ENCODE results near the gene ADAMTS13. TPM values are rescaled to one million over a fixed set of nuclear protein-coding genes. Genes with fewer than 3 reads are reported as not detected.

Gene ADAMTS13
- polyA plus RNA-seq, 1 donor from 2014 or later, result 0.35 TPM

DNA sequence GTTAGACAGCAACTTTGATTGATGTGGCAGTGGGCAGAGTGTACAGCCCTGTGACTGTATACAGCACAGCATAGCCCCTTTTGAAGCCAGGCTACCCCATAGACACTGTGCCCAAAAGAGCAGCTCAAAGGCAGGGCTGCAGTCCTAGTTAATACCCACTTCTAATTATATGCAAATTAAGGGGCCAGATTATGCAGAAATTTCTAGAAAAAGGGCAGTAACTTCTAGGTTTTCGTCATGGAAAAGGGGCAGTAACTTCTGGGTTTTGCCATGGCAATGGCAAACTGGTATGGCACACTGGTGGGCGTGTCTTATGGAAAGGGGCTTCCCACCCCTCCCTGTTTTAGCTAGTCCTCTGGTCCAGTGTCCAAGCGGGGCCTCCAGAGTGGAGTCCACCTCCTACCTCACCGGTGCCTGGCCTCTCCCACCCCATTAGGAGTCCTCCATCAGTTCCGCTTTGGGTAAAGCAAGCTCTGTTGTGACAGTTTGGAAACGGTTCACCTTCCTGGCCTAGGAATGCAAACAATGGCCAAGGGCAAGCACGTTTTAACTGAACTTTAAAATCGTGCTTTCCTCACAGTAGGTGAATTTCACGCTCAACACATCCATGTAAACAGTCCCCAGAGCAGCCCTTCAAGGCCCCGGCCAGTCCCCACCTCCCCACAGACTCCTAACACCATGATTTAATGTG is 5.6 kb downstream of the ADAMTS13 start:
- peak overlapping the region; percentile 68 to 85 (median 77) for H3K4me3 Mint-ChIP-seq
- H3K36me3 Mint-ChIP-seq, result no peaks in the 10 kb centered on the region
- no peak overlapping the region for H3K27ac Mint-ChIP-seq

DNA sequence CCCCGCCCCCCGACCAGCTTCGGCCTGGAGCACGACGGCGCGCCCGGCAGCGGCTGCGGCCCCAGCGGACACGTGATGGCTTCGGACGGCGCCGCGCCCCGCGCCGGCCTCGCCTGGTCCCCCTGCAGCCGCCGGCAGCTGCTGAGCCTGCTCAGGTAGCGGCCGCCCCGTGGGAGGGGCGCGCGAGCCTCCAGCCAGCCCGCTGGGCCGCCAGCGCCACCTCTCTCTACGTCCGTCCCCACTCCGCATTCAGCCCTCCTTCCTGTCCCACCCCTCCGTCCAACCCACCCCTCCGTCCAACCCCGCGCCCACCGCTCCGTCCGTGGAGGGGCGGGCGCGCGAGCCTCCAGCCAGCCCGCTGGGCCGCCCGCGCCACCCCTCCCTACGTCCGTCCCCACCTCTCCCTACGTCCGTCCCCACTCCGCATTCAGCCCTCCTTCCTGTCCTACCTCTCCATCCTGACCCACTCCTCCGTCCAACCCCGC is 6.5 kb downstream of the ADAMTS13 start:
- Mint-ChIP-seq H3K4me3 (peak overlapping the region in 3 of 4 donors; percentile 17 to 60 (median 30)), H3K27ac (no peak overlapping the region), H3K36me3 (no peaks in the 10 kb centered on the region), H3K9me3 (no peaks in the 10 kb centered on the region), H3K27me3 (peaks cover 4% of the 10 kb centered on the region), H3K4me1 (peaks cover 0 to 7% (median 6%) of the 10 kb centered on the region in 3 donors)

More for the DNA sequence above, 5.6 kb downstream of the ADAMTS13 start:
- Mint-ChIP-seq H3K27me3 (peaks cover 4% of the 10 kb centered on the region), H3K4me1 (peaks cover 2 to 7% (median 6%) of the 10 kb centered on the region in 3 donors), H3K9me3 (no peaks in the 10 kb centered on the region)

DNA sequence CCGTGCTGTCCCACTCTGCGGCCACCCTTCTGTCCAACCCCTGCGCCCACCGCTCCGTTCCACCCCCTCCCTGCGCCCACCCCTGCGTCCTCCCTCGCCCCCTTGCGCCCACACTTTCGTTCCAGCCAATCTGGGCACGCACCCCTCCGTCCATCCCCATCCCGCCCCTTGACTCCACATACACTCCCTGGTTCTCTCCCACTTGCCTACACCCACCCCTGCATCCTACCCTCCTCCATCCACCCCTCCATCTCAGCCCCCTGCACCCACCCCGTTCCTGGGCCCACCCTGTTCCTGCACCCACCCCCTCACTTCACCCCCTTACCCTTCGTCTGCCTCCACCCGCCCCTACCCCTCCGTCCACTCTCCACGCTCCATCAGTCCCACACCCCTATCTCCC is 7.0 kb downstream of the ADAMTS13 start:
- Mint-ChIP-seq H3K4me1 (peaks cover 0 to 7% (median 6%) of the 10 kb centered on the region in 3 donors), H3K27me3 (peaks cover 4% of the 10 kb centered on the region), H3K27ac (no peak overlapping the region), H3K9me3 (no peaks in the 10 kb centered on the region), H3K36me3 (no peaks in the 10 kb centered on the region), H3K4me3 (peak overlapping the region in 2 of 4 donors; percentile 72 to 77)

DNA sequence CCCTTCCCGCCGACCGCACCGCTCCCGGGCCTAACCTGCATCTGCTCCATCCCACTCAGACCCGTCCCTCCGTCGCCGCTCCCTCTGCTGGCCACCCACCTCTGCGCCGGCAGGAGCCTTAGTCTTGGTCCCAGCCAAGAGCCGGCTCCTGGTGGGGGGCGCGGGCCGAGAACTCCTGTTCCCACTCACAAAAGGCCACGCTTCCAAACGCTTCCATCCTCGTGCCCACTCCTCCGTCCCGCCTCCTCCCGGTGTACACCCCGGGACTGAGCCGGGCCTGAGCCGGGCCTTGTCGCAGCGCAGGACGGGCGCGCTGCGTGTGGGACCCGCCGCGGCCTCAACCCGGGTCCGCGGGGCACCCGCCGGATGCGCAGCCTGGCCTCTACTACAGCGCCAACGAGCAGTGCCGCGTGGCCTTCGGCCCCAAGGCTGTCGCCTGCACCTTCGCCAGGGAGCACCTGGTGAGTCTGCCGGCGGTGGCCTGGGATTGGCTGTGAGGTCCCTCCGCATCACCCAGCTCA is 7.5 kb downstream of the ADAMTS13 start:
- H3K27me3 Mint-ChIP-seq, result peaks cover 4% of the 10 kb centered on the region
- H3K36me3 Mint-ChIP-seq, result no peaks in the 10 kb centered on the region
- peaks cover 0 to 7% (median 6%) of the 10 kb centered on the region in 3 donors for H3K4me1 Mint-ChIP-seq
- peak overlapping the region in 3 of 4 donors; percentile 50 to 77 (median 72) for H3K4me3 Mint-ChIP-seq
- H3K9me3 Mint-ChIP-seq, result no peaks in the 10 kb centered on the region
- H3K27ac Mint-ChIP-seq, result no peak overlapping the region

DNA sequence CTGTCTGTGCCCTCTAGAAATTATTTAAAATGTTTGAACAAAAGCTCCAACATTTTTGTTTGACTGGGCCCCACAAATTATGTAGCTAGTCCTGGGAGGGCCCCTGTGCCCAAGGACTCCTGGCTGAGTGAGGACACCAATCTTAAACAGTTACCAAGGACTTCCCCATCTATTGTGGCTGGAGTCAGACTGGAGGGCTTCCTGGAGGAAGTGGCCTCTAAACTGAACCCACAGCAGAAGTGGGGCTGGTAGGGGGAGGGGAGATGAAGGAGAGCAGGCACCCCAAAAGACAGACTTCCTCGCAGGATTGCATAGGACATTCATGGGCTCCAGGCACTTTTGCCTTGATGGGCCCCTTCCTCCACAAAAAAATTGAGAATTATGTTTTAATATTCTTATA is 8.1 kb downstream of the ADAMTS13 start:
- peaks cover 4% of the 10 kb centered on the region for H3K27me3 Mint-ChIP-seq
- H3K27ac Mint-ChIP-seq, result peak overlapping the region in 1 of 3 donors; percentile 71
- peaks cover 0 to 7% (median 6%) of the 10 kb centered on the region in 3 donors for H3K4me1 Mint-ChIP-seq
- H3K36me3 Mint-ChIP-seq, result no peaks in the 10 kb centered on the region
- no peaks in the 10 kb centered on the region for H3K9me3 Mint-ChIP-seq
- peak overlapping the region in 3 of 4 donors; percentile 13 to 66 (median 28) for H3K4me3 Mint-ChIP-seq

DNA sequence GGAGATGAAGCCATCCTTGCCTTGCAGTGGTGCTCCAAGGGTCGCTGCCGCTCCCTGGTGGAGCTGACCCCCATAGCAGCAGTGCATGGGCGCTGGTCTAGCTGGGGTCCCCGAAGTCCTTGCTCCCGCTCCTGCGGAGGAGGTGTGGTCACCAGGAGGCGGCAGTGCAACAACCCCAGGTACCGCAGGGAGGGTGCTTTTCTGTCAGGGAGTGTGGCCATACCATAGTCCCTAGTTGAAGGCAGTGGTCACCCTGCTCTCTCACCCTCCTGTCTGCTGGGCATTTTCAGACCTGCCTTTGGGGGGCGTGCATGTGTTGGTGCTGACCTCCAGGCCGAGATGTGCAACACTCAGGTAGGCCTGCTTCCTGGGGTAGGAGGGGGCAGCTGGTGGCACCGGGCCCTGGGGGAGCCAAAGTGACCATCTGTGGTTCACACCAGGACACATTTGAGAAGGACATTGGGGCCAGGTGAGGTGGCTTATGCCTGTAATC is 11.2 kb downstream of the ADAMTS13 start:
- Mint-ChIP-seq H3K9me3 (no peaks in the 10 kb centered on the region), H3K4me3 (no peak overlapping the region), H3K27me3 (peaks cover 2% of the 10 kb centered on the region), H3K27ac (no peak overlapping the region), H3K4me1 (peaks cover 0 to 6% (median 0%) of the 10 kb centered on the region in 3 donors), H3K36me3 (no peaks in the 10 kb centered on the region)

DNA sequence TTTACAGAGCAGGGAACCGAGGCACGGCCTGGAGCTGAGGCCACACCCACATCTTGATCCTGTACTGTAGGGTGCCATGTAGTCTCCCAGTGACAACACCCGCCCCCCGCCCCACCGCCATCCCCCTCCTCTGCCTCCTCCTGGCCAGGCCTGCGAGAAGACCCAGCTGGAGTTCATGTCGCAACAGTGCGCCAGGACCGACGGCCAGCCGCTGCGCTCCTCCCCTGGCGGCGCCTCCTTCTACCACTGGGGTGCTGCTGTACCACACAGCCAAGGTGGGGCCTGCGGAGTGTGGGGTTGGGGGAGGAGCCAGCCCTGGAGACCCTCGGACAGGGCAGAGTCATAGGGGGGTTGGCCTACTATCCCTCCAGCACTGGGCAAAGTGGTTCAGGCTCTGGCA is 14.5 kb downstream of the ADAMTS13 start:
- Mint-ChIP-seq H3K27me3 (peaks cover 4% of the 10 kb centered on the region), H3K9me3 (no peaks in the 10 kb centered on the region), H3K27ac (no peak overlapping the region), H3K36me3 (no peaks in the 10 kb centered on the region), H3K4me1 (peaks cover 7 to 16% (median 9%) of the 10 kb centered on the region in 3 donors), H3K4me3 (no peak overlapping the region)

DNA sequence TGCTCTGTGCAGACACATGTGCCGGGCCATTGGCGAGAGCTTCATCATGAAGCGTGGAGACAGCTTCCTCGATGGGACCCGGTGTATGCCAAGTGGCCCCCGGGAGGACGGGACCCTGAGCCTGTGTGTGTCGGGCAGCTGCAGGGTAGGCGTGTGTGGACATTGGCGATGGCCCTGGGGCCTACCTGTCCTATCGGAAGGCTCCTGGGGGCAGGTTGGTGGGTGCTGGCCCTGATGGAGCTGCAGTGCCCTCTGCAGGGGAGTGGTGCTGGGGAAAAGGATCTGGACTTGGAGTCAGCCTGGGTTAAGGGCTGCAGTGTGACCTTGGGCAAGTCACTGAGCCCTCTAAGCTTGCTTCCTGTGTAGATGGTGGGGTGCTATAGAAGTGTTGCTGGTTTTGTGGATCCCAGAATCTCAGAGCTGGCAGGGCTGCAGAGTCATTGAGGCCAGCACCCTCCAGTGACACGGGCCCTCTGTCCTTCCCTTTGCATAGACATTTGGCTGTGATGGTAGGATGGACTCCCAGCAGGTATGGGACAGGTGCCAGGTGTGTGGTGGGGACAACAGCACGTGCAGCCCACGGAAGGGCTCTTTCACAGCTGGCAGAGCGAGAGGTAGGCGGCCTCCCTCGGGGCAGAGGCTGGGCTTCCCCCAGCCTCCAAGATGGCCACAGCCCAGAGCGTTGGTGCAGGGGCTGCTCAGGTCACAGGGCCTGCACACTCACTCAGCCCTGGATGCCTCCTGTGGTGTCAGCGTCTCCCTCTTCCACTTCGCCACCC is 15.8 kb downstream of the ADAMTS13 start:
- Mint-ChIP-seq H3K4me1 (peaks cover 12 to 20% (median 13%) of the 10 kb centered on the region in 3 donors), H3K9me3 (no peaks in the 10 kb centered on the region), H3K36me3 (no peaks in the 10 kb centered on the region), H3K27ac (peak overlapping the region in 1 of 3 donors; percentile 78), H3K4me3 (no peak overlapping the region), H3K27me3 (peaks cover 4% of the 10 kb centered on the region)

DNA sequence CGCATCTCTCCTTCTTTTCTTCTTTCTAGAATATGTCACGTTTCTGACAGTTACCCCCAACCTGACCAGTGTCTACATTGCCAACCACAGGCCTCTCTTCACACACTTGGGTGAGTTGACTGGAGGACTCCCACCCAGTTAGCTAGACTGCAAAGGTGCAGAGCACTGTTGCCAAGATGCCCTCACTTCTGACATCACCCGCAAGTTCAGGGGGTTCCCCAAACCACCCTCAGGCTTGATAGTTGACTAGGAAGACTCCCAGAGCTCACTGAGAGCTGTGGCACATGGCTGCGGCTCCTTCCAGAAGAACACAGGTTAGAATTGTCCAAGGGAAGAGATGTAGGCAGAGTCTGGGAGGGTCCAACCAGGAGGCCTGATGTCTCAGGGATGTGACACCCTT is 17.2 kb downstream of the ADAMTS13 start:
- no peaks in the 10 kb centered on the region for H3K36me3 Mint-ChIP-seq
- no peak overlapping the region for H3K4me3 Mint-ChIP-seq
- no peaks in the 10 kb centered on the region for H3K9me3 Mint-ChIP-seq
- H3K4me1 Mint-ChIP-seq, result peaks cover 12 to 20% (median 13%) of the 10 kb centered on the region in 3 donors
- peak overlapping the region in 1 of 3 donors; percentile 26 for H3K27ac Mint-ChIP-seq
- H3K27me3 Mint-ChIP-seq, result peaks cover 4% of the 10 kb centered on the region

DNA sequence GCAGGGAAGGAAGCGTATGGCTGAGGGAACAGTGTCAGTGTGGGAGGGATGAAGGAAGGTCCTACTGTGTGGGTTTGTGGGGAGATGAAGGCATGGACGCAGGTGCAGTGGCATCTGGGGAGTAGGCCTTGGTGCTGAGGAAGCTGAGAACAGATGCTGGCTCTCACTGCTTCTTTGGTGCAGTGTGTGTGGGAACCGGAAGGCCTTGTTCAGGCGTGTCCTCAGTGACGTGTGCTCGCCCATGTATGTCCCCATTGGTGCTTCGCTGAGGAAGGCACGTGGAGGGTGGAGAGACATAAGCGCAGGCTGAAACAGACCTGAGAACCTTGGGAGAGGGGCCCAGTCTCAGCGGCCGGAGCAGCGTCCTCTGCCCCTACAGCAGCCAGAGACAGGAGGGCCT is 18.7 kb downstream of the ADAMTS13 start:
- Mint-ChIP-seq H3K9me3 (no peaks in the 10 kb centered on the region), H3K4me3 (peak overlapping the region; percentile 8 to 67 (median 22)), H3K36me3 (no peaks in the 10 kb centered on the region), H3K27ac (peak overlapping the region; percentile 28 to 99 (median 92)), H3K27me3 (peaks cover 4% of the 10 kb centered on the region), H3K4me1 (peaks cover 12 to 20% (median 13%) of the 10 kb centered on the region in 3 donors)

DNA sequence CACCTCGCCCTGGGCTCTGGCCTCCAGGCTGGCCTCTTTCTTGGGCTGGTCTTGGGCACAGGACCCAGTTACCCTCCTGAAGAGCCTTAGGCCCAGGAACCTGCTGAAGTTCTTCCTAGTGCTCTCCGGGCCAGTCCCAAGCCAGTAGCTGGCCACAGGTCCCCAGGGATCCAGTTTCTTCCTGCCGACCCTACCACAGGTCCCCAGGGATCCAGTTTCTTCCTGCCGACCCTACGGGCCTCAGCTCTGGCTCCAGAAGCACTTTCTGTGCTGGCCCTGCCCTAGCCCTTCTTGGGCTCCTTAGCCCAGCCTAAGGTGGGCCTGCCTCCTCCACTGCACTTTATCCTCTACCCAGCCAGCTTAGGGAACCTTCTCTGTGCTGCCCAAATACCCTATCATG is 19.4 kb downstream of the ADAMTS13 start:
- Mint-ChIP-seq H3K4me1 (peaks cover 12 to 20% (median 13%) of the 10 kb centered on the region in 3 donors), H3K9me3 (no peaks in the 10 kb centered on the region), H3K27me3 (peaks cover 4% of the 10 kb centered on the region), H3K4me3 (peak overlapping the region in 1 of 4 donors; percentile 91), H3K36me3 (no peaks in the 10 kb centered on the region), H3K27ac (peak overlapping the region; percentile 28 to 99 (median 76))

DNA sequence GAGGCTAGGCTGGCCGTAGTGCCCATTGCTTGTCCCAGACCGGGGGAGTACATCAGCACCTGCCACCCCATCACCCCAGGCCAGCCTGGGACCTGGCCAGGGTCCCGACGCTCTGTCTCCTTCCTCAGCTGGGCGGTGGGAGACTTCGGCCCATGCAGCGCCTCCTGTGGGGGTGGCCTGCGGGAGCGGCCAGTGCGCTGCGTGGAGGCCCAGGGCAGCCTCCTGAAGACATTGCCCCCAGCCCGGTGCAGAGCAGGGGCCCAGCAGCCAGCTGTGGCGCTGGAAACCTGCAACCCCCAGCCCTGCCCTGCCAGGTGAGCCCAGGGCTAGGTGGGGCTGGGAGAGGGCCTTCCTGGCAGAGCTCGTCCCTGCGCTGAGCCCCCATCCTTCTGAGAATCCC is 21.1 kb downstream of the ADAMTS13 start:
- Mint-ChIP-seq H3K4me3 (peak overlapping the region in 1 of 4 donors; percentile 22), H3K27me3 (peaks cover 1% of the 10 kb centered on the region), H3K27ac (no peak overlapping the region), H3K36me3 (no peaks in the 10 kb centered on the region), H3K4me1 (peaks cover 12 to 17% (median 13%) of the 10 kb centered on the region in 3 donors), H3K9me3 (no peaks in the 10 kb centered on the region)

DNA sequence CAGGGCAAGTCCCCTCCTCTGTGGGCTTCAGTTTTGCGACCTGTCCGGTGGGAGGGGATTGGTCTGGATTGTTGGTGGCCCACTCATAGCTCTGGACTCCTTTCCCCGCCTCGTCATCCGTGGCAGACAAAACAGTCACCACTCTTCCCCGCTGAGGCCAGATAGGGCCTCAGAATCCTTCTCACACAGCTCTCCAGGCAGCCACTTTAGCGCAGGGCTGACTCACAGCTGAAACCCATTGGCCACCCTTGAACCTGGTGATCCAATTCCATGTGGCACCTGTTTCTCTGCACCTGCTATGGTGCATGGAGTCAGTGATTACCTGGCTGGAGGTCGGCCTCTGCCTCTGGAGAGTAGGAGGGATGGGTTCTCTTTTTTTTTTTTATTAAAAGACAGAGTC is 21.8 kb downstream of the ADAMTS13 start:
- H3K4me3 Mint-ChIP-seq, result peak overlapping the region in 1 of 4 donors; percentile 73
- H3K27ac Mint-ChIP-seq, result no peak overlapping the region
- peaks cover 12 to 17% (median 13%) of the 10 kb centered on the region in 3 donors for H3K4me1 Mint-ChIP-seq
- H3K9me3 Mint-ChIP-seq, result no peaks in the 10 kb centered on the region
- H3K27me3 Mint-ChIP-seq, result peaks cover 1% of the 10 kb centered on the region
- no peaks in the 10 kb centered on the region for H3K36me3 Mint-ChIP-seq

DNA sequence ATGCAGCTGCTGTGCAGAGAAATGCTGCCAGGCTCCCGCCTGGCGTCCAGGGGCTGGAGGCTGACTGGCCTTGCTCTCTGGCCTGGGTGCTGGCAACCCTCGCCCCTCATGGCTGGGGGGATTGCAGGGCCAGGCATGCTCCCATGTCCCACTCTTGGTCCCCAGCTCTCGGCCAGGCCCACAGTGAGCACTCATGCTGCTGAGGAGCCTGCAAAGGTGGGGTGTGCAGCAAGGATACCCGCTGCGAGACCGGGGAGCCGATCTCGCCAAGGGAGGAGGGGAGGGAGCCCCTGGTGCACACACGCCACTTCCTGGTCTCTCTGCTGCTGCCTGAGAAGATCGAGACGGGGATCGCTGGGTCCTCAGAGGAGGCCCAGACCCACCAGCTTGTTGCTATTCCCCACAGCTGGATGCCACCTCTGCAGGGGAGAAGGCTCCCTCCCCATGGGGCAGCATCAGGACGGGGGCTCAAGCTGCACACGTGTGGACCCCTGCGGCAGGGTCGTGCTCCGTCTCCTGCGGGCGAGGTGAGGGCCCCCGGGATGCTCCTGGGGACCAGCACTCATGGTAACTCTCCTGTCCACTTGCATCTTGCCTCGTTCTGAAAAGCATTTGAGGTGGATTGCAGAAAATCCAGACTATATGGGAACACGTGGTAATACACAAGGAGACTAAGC is 23.3 kb downstream of the ADAMTS13 start:
- Mint-ChIP-seq H3K27me3 (peaks cover 1% of the 10 kb centered on the region), H3K9me3 (no peaks in the 10 kb centered on the region), H3K4me1 (peaks cover 11 to 14% (median 12%) of the 10 kb centered on the region in 3 donors), H3K4me3 (no peak overlapping the region), H3K36me3 (no peaks in the 10 kb centered on the region), H3K27ac (no peak overlapping the region)

Data from IgD-negative memory B cell (primary cell).